Measurements from ENCODE around the gene LANCL2. TPM values are rescaled to one million over a fixed set of nuclear protein-coding genes. Genes with fewer than 3 reads are reported as not detected.

The LANCL2 gene
- total and polyA plus RNA-seq, 9 of the 15 experiments (the other 6 are each of a cell fraction or from before 2014, with no cell fraction given): 5.3 to 18.5 (median 13.5) TPM

DNA sequence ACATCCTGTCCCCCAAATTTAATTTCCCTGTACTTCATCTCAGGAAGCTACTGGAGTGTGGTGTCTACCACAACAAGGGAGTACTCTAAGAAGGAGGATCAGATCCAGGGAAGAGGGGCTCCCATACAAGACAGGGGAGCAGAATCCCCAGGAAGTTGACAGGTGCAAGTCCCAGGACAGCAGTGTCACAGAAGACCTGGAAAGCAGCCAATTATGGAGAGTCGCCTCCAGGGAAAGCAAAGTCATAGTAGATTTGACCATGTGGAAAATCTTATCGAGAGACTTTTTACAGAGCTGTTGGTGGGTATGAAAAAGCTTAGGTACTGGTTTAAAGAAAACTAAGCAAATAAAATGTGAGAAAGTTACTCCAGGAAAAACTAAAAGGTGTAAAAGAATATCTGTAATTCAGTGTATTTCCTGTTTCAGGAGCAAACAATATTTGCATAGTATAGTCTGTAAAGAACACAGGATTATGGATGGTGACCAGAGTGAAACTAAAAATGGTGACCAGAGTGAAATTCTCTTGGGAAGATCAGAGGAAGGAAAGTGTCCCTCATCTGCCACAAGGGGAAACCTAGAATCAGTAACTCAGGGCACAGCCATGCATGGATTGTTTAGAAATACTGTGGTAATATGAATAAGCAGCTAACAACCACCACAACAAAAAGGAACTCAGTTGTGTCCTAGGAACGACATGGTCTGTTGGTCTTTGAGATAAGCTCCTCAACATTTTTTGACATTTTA, 44.5 kb downstream of the LANCL2 start (continued):
- TF ChIP-seq NR2F6 (CRISPR knock-in tag; IDR thresholded peaks at IDR 0.05) (no peak), EZH2 (IDR thresholded peaks at IDR 0.05; ENCODE audit: borderline replicate concordance, low read depth, low read length) (no peak), NFIC (IDR thresholded peaks at IDR 0.05) (peak; percentile 94), ZBTB40 (IDR thresholded peaks at IDR 0.05) (no peak), ZBTB40 (CRISPR knock-in tag; IDR thresholded peaks at IDR 0.05) (no peak), CBX5 (IDR thresholded peaks at IDR 0.05; ENCODE audit: borderline replicate concordance, low read depth) (no peak), HDGF (IDR thresholded peaks at IDR 0.05) (no peak), NCOA2 (IDR thresholded peaks at IDR 0.05; ENCODE audit: partially characterized antibody in 2 of 2) (no peak), TEAD4 (IDR thresholded peaks at IDR 0.05; ENCODE audit: low read length) (peak; percentile 7; the same call in 1 of the 2 replicates), TEAD4 (CRISPR knock-in tag; IDR thresholded peaks at IDR 0.05; ENCODE audit: borderline replicate concordance) (no peak), SUPT5H (IDR thresholded peaks at IDR 0.05) (no peak), ZNF121 (CRISPR knock-in tag; conservative IDR thresholded peaks at IDR 0.05) (no peak), ZNF133 (CRISPR knock-in tag; IDR thresholded peaks at IDR 0.05) (no peak), C11orf30 (IDR thresholded peaks at IDR 0.05; ENCODE audit: low read depth) (peak; percentile 47; the same call in 1 of the 2 replicates), ZNF174 (CRISPR knock-in tag; IDR thresholded peaks at IDR 0.05) (no peak)
- TF ChIP-seq, protein P1, sequence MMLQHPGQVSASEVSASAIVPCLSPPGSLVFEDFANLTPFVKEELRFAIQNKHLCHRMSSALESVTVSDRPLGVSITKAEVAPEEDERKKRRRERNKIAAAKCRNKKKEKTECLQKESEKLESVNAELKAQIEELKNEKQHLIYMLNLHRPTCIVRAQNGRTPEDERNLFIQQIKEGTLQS (IDR thresholded peaks at IDR 0.05): no peak
- TF ChIP-seq, protein P1 (CRISPR knock-in tag; conservative IDR thresholded peaks at IDR 0.05): no peak
- TF ChIP-seq, protein P2, sequence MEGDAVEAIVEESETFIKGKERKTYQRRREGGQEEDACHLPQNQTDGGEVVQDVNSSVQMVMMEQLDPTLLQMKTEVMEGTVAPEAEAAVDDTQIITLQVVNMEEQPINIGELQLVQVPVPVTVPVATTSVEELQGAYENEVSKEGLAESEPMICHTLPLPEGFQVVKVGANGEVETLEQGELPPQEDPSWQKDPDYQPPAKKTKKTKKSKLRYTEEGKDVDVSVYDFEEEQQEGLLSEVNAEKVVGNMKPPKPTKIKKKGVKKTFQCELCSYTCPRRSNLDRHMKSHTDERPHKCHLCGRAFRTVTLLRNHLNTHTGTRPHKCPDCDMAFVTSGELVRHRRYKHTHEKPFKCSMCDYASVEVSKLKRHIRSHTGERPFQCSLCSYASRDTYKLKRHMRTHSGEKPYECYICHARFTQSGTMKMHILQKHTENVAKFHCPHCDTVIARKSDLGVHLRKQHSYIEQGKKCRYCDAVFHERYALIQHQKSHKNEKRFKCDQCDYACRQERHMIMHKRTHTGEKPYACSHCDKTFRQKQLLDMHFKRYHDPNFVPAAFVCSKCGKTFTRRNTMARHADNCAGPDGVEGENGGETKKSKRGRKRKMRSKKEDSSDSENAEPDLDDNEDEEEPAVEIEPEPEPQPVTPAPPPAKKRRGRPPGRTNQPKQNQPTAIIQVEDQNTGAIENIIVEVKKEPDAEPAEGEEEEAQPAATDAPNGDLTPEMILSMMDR (IDR thresholded peaks at IDR 0.05 in 2 of 3, conservative IDR thresholded peaks at IDR 0.05 in 1 of 3; ENCODE audit: insufficient read depth in 2 of 3, low read depth in 1 of 3, low read length in 3 of 3): 0 out of 6 replicates have a peak, but pooled peaks of 2 of the 3 experiments have one; percentile 14 to 22
